ENCODE measurements around the gene RIBC2. TPM values are rescaled to one million over a fixed set of nuclear protein-coding genes. Genes with fewer than 3 reads are reported as not detected.
"Not testable (repeated sequence)": the region's sequence is repeated elsewhere in the genome, so short reads cannot be mapped to it uniquely, and the experiment has no call there.

RIBC2 gene
- total RNA-seq, 2 experiments from 2014 or later: 12.8 to 16.2 TPM

DNA sequence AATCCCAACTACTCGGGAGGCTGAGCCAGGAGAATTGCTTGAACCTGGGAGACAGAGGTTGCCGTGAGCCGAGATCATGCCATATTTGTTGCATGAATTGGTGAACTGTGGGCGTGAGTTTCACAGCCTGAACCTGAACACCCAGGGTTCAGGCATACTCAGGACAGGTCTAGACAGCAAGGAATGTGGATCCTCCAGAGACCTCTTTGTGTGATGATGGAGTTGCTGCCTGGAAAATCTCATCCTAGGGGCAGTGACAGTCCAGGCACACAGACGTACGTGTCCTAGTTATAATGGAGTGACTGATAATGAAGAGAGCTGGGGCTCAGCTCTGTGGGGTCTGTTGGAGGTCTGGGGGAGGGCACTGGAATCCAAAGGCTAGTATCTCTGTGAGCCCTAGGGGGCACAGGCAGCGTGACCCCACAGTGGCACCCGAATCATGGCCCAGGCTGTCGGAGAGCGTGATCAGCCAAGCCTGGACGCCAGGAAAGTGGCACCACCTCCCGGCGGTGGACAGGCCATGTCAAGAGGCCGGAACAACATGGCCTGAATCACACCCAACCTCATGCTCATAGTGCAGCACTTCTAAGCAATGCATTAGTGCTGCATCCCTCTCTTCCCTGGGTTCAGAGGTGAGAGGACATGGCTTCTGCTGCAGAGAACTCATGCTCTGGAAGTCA lies 31.7 kb downstream of the RIBC2 start:
- H3K36me3 Mint-ChIP-seq: no peaks in the 10 kb centered on the region
- H3K27me3 Mint-ChIP-seq: peaks cover 4% of the 10 kb centered on the region
- no peak overlapping the region for H3K4me3 Mint-ChIP-seq
- CTCF ChIA-PET: no interaction called here
- peaks cover 10% of the 10 kb centered on the region for H3K4me1 Mint-ChIP-seq
- no peak for ATAC-seq
- no peak for DNase-seq
- no peak overlapping the region for H3K27ac Mint-ChIP-seq
- H3K9me3 Mint-ChIP-seq (ENCODE audit: low read depth): no peaks in the 10 kb centered on the region

DNA sequence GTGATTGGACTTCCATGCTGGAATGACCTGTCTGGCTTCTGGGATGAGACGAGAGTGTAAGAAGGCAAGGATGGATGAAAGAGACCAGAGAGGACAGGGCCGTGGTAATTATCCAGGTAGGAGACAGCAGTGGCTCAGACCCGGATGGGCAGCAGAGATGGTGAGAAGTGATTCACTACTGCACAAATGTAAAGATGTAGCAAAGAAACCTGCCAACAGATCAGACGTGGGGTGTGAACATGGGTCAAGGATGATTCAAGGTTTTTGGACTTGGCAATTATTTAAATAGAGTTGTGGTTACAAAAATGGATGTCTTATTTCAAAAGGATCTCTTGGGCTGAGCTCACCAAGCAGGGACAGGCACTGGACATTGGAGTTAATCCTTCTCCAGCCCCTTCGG lies 32.7 kb downstream of the RIBC2 start:
- Mint-ChIP-seq H3K36me3 (no peaks in the 10 kb centered on the region), H3K9me3 (ENCODE audit: low read depth) (no peaks in the 10 kb centered on the region), H3K27me3 (peaks cover 1% of the 10 kb centered on the region), H3K4me1 (peaks cover 1% of the 10 kb centered on the region), H3K27ac (no peak overlapping the region), H3K4me3 (no peak overlapping the region)
- no peak for DNase-seq
- CTCF ChIA-PET: no interaction called here
- no peak for ATAC-seq

DNA sequence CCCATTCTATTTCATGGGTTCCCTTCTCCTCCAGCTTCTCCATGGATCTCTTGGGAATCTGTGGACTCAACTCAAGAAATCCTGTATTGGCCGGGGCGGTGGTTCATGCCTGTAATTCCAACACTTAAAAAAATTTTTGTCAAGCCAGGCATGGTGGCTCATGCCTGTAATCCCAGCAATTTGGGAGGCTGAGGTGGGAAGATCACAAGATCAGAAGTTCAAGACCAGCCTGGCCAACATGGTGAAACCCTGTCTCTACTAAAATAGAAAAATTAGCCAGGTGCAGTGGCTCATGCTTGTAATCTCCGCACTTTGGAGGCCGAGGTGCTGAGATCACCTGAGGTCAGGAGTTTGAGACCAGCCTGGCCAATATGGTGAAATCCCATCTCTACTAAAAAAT lies 34.1 kb downstream of the RIBC2 start:
- H3K4me3 Mint-ChIP-seq; ATAC-seq; H3K9me3 Mint-ChIP-seq (ENCODE audit: low read depth); CTCF ChIA-PET; H3K27ac Mint-ChIP-seq; H3K27me3 Mint-ChIP-seq; H3K36me3 Mint-ChIP-seq; DNase-seq; H3K4me1 Mint-ChIP-seq: not testable (repeated sequence)

GRCh38 chr22:45448431-45448830 lies 34.9 kb downstream of the RIBC2 start:
- ATAC-seq (no peak), DNase-seq (no peak)
- Mint-ChIP-seq H3K9me3 (ENCODE audit: low read depth) (no peaks in the 10 kb centered on the region), H3K36me3 (no peaks in the 10 kb centered on the region), H3K4me3 (no peak overlapping the region), H3K27me3 (peaks cover 2% of the 10 kb centered on the region), H3K4me1 (no peaks in the 10 kb centered on the region), H3K27ac (no peak overlapping the region)
- CTCF ChIA-PET: no interaction called here

DNA sequence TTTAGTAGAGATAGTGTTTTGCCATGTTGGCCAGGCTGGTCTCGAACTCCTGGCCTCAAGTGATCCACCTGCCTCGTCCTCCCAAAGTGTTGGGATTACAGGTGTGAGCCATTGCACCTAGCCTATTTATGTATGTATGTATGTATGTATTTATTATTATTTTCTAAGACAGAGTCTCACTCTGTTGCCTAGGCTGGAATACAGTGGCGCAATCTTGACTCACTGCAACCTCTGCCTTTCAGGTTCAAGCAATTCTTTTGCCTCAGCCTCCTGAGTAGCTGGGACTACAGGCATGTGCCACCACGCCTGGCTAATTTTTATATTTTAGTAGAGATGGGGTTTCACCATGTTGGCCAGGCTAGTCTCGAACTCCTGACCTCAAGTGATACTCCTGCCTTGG lies 35.9 kb downstream of the RIBC2 start:
- H3K4me3 Mint-ChIP-seq; H3K4me1 Mint-ChIP-seq; ATAC-seq; H3K27me3 Mint-ChIP-seq; DNase-seq; H3K9me3 Mint-ChIP-seq (ENCODE audit: low read depth); H3K27ac Mint-ChIP-seq; CTCF ChIA-PET; H3K36me3 Mint-ChIP-seq: not testable (repeated sequence)

GRCh38 chr22:45450101-45450785 lies 36.8 kb downstream of the RIBC2 start:
- Mint-ChIP-seq H3K4me3 (no peak overlapping the region), H3K4me1 (no peaks in the 10 kb centered on the region), H3K36me3 (no peaks in the 10 kb centered on the region), H3K9me3 (ENCODE audit: low read depth) (no peaks in the 10 kb centered on the region), H3K27ac (no peak overlapping the region), H3K27me3 (peaks cover 2% of the 10 kb centered on the region)
- no peak for ATAC-seq
- no peak for DNase-seq
- CTCF ChIA-PET: no interaction called here

DNA sequence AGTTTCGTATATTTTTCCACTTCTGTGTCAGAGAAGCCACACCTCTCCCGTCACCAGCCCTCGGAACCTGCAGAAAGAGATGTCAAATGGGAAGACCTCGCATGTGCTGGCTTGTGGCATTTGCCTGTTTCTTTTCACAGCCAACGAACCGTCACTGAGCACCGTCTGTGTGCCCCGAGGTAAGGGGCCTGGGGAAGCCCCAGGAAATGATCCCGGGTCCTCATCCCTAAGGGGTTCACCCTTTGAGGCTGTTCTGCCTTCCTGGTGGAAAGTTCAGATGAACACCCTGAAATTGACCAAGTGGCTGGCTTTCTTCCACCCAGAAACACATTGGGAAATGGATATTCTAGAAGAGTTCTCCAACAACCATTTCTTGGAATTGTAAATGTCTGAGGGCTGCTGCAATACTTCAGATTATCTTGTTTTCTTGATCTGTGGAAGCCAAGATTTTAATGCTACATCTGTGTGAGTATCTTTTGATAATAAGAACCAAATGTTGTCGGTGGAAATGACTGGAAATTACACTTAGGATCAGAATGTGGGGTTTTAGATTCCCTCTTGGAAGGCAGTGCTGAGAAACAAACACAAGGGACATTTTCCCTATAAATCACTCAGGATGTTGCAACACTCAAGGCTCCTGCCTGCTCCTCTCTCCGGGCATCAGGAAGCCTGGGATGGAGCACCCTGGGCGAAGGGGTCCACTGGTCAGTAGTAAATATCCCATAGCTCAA lies 37.6 kb downstream of the RIBC2 start:
- H3K36me3 Mint-ChIP-seq: no peaks in the 10 kb centered on the region
- CTCF ChIA-PET: no interaction called here
- H3K9me3 Mint-ChIP-seq (ENCODE audit: low read depth): no peaks in the 10 kb centered on the region

GRCh38 chr22:45451972-45452371 lies 38.5 kb downstream of the RIBC2 start:
- Mint-ChIP-seq H3K36me3 (no peaks in the 10 kb centered on the region), H3K27ac (no peak overlapping the region), H3K4me3 (no peak overlapping the region), H3K27me3 (peaks cover 4% of the 10 kb centered on the region), H3K4me1 (no peaks in the 10 kb centered on the region), H3K9me3 (ENCODE audit: low read depth) (no peaks in the 10 kb centered on the region)
- CTCF ChIA-PET: no interaction called here
- ATAC-seq (no peak), DNase-seq (no peak)

More for the DNA sequence above, 37.6 kb downstream of the RIBC2 start:
- H3K4me3 Mint-ChIP-seq: no peak overlapping the region
- no peak overlapping the region for H3K27ac Mint-ChIP-seq
- peaks cover 2% of the 10 kb centered on the region for H3K27me3 Mint-ChIP-seq
- DNase-seq (no peak), ATAC-seq (no peak)
- H3K4me1 Mint-ChIP-seq: no peaks in the 10 kb centered on the region

GRCh38 chr22:45452565-45453379 lies 39.3 kb downstream of the RIBC2 start:
- ATAC-seq: no peak
- Mint-ChIP-seq H3K4me3 (no peak overlapping the region), H3K4me1 (no peaks in the 10 kb centered on the region), H3K9me3 (ENCODE audit: low read depth) (no peaks in the 10 kb centered on the region), H3K36me3 (no peaks in the 10 kb centered on the region), H3K27me3 (peaks cover 5% of the 10 kb centered on the region), H3K27ac (no peak overlapping the region)
- CTCF ChIA-PET: interaction anchor here (0.5 to 1.0 kb wide), 2 partner anchors 16 to 479 kb away, joined by 3 read pairs; no protein-coding TSS in a partner anchor
- DNase-seq: no peak

DNA sequence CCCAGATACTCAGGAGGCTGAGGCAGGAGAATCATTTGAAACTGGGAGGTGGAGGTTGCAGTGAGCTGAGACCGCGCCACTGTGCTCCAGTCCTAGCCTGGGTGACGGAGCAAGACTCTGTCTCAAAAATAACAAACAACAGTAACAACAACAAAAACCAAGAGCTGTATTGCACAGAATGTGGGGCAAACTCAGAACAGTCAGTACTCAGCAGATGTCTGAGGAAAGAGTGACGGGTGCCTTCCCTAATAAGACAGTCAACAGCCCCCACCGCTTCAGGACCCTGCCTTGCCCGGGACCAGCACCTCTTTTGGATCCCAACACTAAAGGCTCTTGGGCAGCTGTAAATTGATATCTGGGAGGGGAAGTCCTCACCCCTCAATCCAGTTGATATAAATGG lies 40.3 kb downstream of the RIBC2 start:
- H3K4me1 Mint-ChIP-seq: no peaks in the 10 kb centered on the region
- H3K27ac Mint-ChIP-seq: no peak overlapping the region
- no peak overlapping the region for H3K4me3 Mint-ChIP-seq
- ATAC-seq (no peak), DNase-seq (no peak)
- no peaks in the 10 kb centered on the region for H3K36me3 Mint-ChIP-seq
- H3K9me3 Mint-ChIP-seq (ENCODE audit: low read depth): no peaks in the 10 kb centered on the region
- H3K27me3 Mint-ChIP-seq: peaks cover 5% of the 10 kb centered on the region
- CTCF ChIA-PET: interaction anchor here (0.5 kb wide), 1 partner anchor 480 kb away, joined by 3 read pairs; no protein-coding TSS in a partner anchor

GRCh38 chr22:45454275-45454674 lies 40.8 kb downstream of the RIBC2 start:
- no peak overlapping the region for H3K27ac Mint-ChIP-seq
- H3K4me3 Mint-ChIP-seq: no peak overlapping the region
- CTCF ChIA-PET: no interaction called here
- no peak for ATAC-seq
- no peaks in the 10 kb centered on the region for H3K36me3 Mint-ChIP-seq
- DNase-seq: no peak
- no peaks in the 10 kb centered on the region for H3K4me1 Mint-ChIP-seq
- H3K9me3 Mint-ChIP-seq (ENCODE audit: low read depth): no peaks in the 10 kb centered on the region
- H3K27me3 Mint-ChIP-seq: peaks cover 5% of the 10 kb centered on the region

GRCh38 chr22:45455212-45455611 lies 41.7 kb downstream of the RIBC2 start:
- H3K27ac Mint-ChIP-seq: no peak overlapping the region
- no peak overlapping the region for H3K4me3 Mint-ChIP-seq
- DNase-seq: no peak
- H3K4me1 Mint-ChIP-seq: no peaks in the 10 kb centered on the region
- CTCF ChIA-PET: interaction anchor here (1.9 kb wide), 1 partner anchor 20 kb away, joined by 5 read pairs; no protein-coding TSS in a partner anchor
- peaks cover 5% of the 10 kb centered on the region for H3K27me3 Mint-ChIP-seq
- no peaks in the 10 kb centered on the region for H3K36me3 Mint-ChIP-seq
- H3K9me3 Mint-ChIP-seq (ENCODE audit: low read depth): no peaks in the 10 kb centered on the region
- no peak for ATAC-seq

- ATAC-seq (no peak), DNase-seq (no peak)
- Mint-ChIP-seq H3K27me3 (peaks cover 5% of the 10 kb centered on the region), H3K27ac (no peak overlapping the region), H3K4me1 (no peaks in the 10 kb centered on the region), H3K9me3 (ENCODE audit: low read depth) (no peaks in the 10 kb centered on the region), H3K36me3 (no peaks in the 10 kb centered on the region), H3K4me3 (no peak overlapping the region)
- CTCF ChIA-PET: interaction anchor here (1.9 kb wide), 1 partner anchor 21 kb away, joined by 5 read pairs; no protein-coding TSS in a partner anchor
Observed at GRCh38 chr22:45455621-45456020, 42.1 kb downstream of the RIBC2 start.
